NOMO-1 (cell line): ENCODE results near the gene MLLT10.
"Not testable (repeated sequence)": the region's sequence is repeated elsewhere in the genome, so short reads cannot be mapped to it uniquely, and the experiment has no call there.

Experiments used
- DNase-seq, 2 experiments: peaks; one replicate each; lab custom pipeline; 2025; ENCODE audit not compliant: unreplicated experiment in 2 of 2; lab: John Stamatoyannopoulos, UW

MLLT10 gene

DNA sequence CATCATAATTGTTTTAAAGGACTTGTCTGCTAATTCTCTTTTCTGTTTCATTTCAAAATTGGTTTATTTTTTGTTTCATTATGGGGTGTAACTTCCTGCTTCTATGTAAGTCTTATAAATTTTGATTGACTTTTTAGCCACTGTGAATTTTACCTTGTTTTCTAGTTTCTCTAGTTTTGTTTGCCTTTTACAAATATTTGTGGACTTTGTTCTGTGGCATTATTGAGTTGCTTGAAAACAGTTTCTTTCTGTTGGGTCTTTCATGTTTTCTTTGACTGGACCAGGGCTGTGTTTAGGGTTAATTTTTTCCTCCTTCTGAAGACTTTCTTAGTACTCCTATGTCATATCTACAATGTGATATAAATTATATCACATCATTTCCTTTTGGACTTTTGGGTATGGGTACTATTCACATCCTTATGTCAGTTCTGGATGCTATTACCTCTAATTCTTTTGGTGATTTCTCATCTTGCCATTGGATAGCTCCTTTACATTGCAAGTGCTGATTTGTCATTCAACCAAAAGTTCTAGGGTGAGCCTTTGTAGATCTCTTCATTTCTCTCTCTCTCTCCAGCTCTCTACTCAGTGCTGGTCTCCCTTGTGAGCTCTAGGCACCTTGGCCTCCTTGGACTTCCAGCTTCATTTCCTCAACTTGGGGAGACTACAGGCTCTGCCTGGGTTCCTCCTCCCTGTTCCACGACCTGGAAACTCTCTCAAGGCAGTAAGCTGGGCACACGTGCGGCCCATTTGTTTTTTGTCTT is 36.9 kb downstream of the MLLT10 start:
- no peak for DNase-seq

DNA sequence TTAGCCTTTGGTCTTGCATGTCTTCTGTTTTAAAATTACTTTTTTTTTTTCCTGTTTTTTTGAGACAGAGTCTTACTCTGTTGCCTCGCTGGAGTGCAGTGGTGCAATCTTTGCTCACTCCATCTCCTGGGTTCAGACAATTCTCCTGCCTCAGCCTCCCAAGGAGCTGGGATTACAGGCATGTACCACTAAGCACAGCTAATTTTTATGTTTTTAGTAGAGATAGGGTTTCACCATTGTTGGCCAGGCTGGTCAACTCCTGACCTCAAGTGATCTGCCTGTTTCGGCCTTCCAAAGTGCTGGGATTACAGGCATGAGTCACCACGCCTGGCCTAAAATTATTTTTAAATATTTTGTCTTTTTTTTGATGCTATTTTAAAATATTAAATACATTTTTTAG is 38.5 kb downstream of the MLLT10 start:
- DNase-seq: no peak

- DNase-seq: not testable (repeated sequence)
Measured at GRCh38 chr10:21574514-21574913, 40.5 kb downstream of the MLLT10 start.

GRCh38 chr10:21579291-21579690 is 45.3 kb downstream of the MLLT10 start:
- DNase-seq: no peak

- not testable (repeated sequence) for DNase-seq
Measured at GRCh38 chr10:21581421-21581834, 47.4 kb downstream of the MLLT10 start.

DNA sequence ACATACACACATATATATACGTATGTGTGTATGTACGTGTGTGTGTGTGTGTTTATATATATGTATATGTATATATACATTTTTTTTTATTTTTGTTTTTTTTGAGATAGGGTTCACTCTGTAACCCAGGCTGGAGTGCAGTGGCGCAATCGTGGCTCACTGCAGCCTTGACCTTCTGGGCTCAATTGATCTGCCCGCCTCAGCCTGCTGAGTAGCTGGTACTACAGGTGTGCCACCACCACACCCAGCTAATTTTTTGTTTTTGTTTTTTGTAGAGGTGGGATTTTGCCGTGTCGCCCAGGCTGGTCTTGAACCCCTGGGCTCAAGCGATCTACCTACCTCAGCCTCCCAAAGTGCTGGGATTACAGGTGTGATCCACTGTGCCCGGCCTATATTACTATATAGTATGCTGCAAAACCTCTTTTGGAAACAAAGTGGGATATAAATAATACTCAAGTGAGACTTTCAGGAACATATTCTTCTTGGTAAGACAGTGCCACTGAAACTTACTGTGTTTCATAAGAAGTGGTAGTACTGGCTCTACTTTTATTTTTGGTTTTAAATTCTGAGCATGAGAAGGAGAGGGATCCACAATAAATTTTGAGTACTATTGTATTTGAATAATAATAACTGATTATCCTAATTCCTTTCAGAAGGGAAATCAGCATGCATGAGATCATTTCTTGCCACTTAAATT is 51.0 kb downstream of the MLLT10 start:
- no peak for DNase-seq

GRCh38 chr10:21587391-21587790 is 53.4 kb downstream of the MLLT10 start:
- no peak for DNase-seq

GRCh38 chr10:21588159-21588558 is 54.1 kb downstream of the MLLT10 start:
- not testable (repeated sequence) for DNase-seq

- no peak for DNase-seq
Measured at GRCh38 chr10:21593986-21594385, 60.0 kb downstream of the MLLT10 start.

DNA sequence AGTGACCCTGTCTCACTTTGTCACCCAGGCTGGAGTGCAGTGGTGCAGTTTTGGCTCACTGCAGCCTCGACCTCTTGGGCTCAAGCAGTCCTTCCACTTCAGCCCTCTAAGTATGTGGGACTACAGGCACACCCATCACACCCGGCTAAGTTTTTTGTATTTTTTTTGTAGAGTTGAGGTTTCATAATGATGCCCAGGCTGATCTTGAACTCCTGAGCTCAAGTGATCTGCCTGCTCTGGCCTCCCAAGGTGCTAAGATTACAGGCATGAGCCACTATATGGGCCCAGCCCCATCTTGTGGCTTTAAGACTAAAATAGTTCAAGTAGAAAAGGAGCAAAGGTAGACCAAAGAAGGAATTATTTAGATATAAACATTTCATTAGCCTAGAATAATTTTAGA is 65.5 kb downstream of the MLLT10 start:
- no peak for DNase-seq

GRCh38 chr10:21600804-21601433 is 66.9 kb downstream of the MLLT10 start:
- no peak for DNase-seq

DNA sequence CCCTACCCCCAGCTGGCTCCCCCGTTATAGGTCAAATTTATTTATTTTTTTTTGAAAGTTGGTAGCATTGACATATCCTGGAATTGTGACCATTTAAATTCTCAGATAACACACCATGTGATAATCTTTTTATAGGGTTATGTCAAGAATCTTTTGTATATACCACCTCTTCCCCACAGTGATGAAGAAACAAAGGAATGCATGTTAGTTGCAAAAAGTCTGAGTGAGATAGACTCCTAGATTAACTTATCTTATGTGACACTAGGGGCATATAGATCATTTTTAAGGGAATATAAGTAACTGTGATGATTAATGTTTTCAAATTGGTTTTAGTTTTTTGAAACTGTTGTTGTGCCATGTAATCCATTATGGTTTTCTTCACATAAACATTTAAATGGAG is 68.3 kb downstream of the MLLT10 start:
- no peak for DNase-seq

- no peak for DNase-seq
Measured at GRCh38 chr10:21603721-21604120, 69.7 kb downstream of the MLLT10 start.

- no peak for DNase-seq
Measured at GRCh38 chr10:21604651-21605050, 70.6 kb downstream of the MLLT10 start.

DNA sequence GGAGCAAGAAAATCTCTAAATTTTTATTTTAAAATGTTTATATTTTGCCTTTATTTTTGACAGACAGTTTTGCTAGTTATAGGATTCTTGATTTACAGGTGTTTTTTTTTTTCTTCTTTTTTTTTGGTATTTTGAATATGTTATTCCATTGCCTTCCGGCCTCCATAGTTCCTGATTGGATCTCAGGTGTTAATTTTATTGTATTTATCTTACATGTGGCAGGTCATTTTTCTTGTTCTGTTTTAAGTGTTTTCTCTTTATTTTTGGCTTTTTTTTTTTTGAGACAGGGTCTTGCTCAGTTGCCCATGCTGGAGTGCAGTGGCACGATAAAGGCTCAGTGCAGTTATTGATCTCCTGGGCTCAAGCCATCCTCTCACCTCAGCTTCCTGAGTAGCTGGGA is 73.9 kb downstream of the MLLT10 start:
- DNase-seq: no peak

GRCh38 chr10:21614000-21614399 is 80.0 kb downstream of the MLLT10 start:
- DNase-seq: no peak

- peak; percentile 22 to 51 for DNase-seq
Measured at GRCh38 chr10:21617267-21617666, 83.2 kb downstream of the MLLT10 start.

DNA sequence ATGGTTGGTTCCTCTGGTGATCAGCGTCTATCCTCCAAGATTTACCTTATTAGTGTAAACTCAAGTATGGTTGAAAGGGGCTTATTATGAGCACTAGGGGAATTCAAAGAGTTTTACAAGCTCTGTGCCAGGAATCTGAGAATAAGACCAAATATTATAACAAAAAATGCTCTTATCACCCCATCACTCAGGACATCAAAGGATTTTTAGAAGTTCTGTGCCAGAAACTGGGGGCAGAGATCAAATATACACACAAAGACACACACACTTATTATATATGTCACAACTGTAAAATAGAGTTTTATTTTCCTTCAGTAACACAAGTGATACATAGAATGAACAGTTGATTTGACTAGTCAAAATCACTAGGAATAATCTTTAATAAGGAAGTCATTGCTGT is 89.3 kb downstream of the MLLT10 start:
- DNase-seq: no peak

GRCh38 chr10:21624421-21624820 is 90.4 kb downstream of the MLLT10 start:
- not testable (repeated sequence) for DNase-seq

- DNase-seq: no peak
Measured at GRCh38 chr10:21624951-21625350, 90.9 kb downstream of the MLLT10 start.

DNA sequence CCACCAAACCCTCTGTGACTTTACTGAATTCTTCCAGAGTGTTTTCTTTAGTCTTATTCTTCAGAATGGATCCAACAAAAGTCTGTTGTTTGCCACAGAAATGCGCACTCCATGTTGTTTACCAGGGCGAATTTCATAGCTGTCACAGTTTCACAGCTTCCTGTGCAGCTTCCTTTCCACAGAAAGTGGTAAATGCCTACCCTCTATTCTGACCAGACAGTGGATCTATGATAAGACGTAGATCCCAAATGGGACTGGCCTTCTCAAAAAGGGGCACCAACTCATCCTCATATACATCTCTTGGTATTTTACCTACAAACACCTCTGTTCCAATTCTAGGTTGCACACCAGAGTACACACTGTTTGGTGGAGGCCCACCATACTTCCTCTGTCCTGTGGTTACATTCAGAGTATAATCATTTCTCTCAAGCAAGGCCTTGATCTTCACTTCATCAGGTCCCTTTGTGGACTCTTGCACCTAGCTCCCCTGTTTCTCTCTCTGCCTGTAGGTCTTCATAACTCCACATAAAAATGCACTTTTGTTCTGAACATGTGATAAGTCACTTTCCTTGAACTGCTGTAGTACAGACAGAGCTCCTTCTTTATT is 91.7 kb downstream of the MLLT10 start:
- DNase-seq: no peak
